ENCODE results near the gene AGBL4.

DNA sequence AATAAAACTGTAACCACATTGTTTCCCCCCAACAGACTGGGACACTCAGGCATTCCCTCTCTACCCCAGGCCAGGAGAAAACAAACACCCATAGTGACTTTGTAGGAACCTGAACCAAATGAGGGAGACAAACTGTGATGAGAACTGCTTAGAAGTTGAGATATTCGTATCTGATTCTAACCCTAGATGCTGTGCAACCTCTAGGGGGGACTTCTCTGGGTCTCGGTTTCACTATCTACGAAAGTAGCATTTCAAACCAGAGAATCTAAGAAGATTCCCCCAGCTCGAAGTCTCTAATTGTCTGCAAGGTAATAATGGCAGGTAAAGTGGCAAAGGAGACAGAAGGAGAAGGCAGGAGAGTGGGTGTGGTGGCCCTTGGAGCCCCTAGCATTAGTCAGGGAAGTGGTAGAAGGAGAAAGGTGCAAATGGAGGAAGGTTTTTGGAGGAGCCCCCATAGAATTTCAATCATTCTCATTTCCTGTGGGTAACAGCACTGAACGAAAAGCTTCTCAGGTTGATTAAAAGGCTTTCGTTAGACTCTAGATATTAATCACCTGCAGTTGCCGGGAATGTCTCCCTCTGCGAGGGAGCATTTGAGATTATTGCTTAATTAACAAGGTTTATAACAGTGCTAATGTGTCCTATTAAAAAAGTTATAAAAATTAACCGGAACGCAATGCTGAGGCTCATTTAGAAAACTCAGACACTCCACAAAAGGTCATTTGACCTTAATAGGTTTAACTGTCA lies 1293.4 kb downstream of the AGBL4 start:
- TF ChIP-seq EZH2 (IDR thresholded peaks at IDR 0.05; ENCODE audit: borderline replicate concordance, low read depth, low read length, severe bottlenecking), result no peak
- TF ChIP-seq, protein P1, sequence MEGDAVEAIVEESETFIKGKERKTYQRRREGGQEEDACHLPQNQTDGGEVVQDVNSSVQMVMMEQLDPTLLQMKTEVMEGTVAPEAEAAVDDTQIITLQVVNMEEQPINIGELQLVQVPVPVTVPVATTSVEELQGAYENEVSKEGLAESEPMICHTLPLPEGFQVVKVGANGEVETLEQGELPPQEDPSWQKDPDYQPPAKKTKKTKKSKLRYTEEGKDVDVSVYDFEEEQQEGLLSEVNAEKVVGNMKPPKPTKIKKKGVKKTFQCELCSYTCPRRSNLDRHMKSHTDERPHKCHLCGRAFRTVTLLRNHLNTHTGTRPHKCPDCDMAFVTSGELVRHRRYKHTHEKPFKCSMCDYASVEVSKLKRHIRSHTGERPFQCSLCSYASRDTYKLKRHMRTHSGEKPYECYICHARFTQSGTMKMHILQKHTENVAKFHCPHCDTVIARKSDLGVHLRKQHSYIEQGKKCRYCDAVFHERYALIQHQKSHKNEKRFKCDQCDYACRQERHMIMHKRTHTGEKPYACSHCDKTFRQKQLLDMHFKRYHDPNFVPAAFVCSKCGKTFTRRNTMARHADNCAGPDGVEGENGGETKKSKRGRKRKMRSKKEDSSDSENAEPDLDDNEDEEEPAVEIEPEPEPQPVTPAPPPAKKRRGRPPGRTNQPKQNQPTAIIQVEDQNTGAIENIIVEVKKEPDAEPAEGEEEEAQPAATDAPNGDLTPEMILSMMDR (IDR thresholded peaks at IDR 0.05; ENCODE audit: borderline replicate concordance, extremely low read depth, low read length, poor library complexity, severe bottlenecking), result no peak
